GM12892 (cell line): ENCODE data around the gene APOD.
"Not testable (repeated sequence)": the region's sequence is repeated elsewhere in the genome, so short reads cannot be mapped to it uniquely, and the experiment has no call there.

Experiments
- POLR2A ChIP-seq: IDR thresholded peaks from 2 replicates; pipeline ENCODE4 v1.6.1; 2011; ENCODE audit warnings: low read depth, low read length, control low read depth
- POLR2AphosphoS5 ChIP-seq: IDR thresholded peaks from 2 replicates; pipeline ENCODE4 v1.6.1; 2011; ENCODE audit warnings: low read depth, low read length, control low read depth
- TAF1 ChIP-seq: IDR thresholded peaks from 2 replicates; pipeline ENCODE4 v1.6.1; 2011; ENCODE audit warnings: low read depth, mild to moderate bottlenecking, control low read depth, low read length, borderline replicate concordance

DNA sequence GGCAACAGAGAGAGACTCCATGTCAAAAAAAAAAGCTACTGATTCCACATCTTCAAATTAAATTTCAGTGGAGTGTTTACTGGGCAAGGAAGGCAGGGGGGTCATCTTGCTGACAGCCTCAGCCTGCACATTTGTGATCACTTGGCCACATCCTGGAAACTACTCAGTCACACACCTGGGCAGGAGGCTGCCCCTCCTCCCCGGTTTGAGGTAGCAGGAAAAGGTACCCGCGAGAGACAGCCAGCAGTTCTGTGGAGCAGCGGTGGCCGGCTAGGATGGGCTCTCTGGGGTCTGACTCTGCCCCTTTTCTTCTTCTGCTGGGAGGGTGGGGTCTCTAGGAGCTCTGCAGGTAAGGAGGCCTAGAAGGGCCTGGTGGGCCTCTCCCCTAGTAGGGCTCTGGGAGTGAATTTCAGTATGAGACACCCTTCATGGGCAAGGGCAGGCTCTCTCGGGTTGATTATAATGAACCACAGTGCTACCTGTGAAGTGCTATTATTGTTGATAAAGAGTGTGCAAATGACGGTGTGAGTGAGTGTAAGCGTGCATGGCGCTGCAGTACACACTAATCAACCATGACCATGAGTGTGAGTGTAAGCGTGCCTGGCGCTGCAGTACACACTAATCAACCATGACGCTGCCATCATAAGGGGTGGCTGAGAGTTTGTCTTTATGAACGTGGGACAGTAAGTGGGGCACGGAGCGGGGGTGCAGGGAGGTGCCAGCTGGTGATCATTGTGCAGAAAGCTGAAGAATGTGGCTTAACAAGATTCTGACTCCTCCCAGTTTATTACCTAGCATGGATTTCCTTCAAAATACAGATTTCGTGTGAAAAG, 31.1 kb upstream of the APOD start:
- not testable (repeated sequence) for TF ChIP-seq TAF1, POLR2AphosphoS5, POLR2A
